MM.1S (cell line): Measurements from ENCODE around the gene FARP1.

Experiments used
- DNase-seq: peaks from one replicate; pipeline ENCODE4 v3.0.0-alpha.2; 2015
- H2AFZ ChIP-seq: fragments of 300-600 bp; sonication (generic); 2 replicates; pipeline ENCODE4 v1.6.0; 2016; ENCODE audit warnings: antibody characterized with exemption, low read length
- H3F3A ChIP-seq: fragments of 300-600 bp; sonication (generic); 2 replicates; pipeline ENCODE4 v1.6.1; 2016; ENCODE audit warnings: mild to moderate bottlenecking, antibody characterized with exemption, low read length, moderate library complexity, mixed read lengths; ENCODE audit not compliant: insufficient read depth
- H3K27ac ChIP-seq: fragments of 300-600 bp; sonication (generic); 2 replicates; pipeline ENCODE4 v1.5.1; 2016; ENCODE audit warnings: mild to moderate bottlenecking, low read length
- H3K27me3 ChIP-seq: fragments of 300-600 bp; sonication (generic); replicated peaks from 2 replicates; pipeline ENCODE4 v1.6.0; 2016; ENCODE audit warnings: low read length; ENCODE audit not compliant: insufficient read depth
- H3K36me3 ChIP-seq: fragments of 300-600 bp; sonication (generic); replicated peaks from 2 replicates; pipeline ENCODE4 v1.6.1; 2016; ENCODE audit warnings: mild to moderate bottlenecking, low read length, mixed read lengths; ENCODE audit not compliant: insufficient read depth
- H3K4me1 ChIP-seq: fragments of 300-600 bp; sonication (generic); 2 replicates; pipeline ENCODE4 v1.6.1; 2016; ENCODE audit warnings: low read length, mixed read lengths
- H3K4me2 ChIP-seq: fragments of 300-600 bp; sonication (generic); 2 replicates; pipeline ENCODE4 v1.6.0; 2016; ENCODE audit warnings: low read depth, low read length
- H3K4me3 ChIP-seq: fragments of 300-600 bp; sonication (generic); 2 replicates; pipeline ENCODE4 v1.5.1; 2016; ENCODE audit warnings: low read length, mixed read lengths
- H3K79me2 ChIP-seq: fragments of 300-600 bp; sonication (generic); 2 replicates; pipeline ENCODE4 v1.6.1; 2016; ENCODE audit warnings: mixed run types, low read length, mixed read lengths
- H3K9ac ChIP-seq: fragments of 300-600 bp; sonication (generic); 2 replicates; pipeline ENCODE4 v1.6.1; 2016; ENCODE audit warnings: low read length, mixed read lengths
- H3K9me2 ChIP-seq: fragments of 300-600 bp; sonication (generic); replicated peaks from 2 replicates; pipeline ENCODE4 v1.6.1; 2016; ENCODE audit warnings: mild to moderate bottlenecking, low read length, mixed read lengths; ENCODE audit not compliant: insufficient read depth
- H3K9me3 ChIP-seq: fragments of 300-600 bp; sonication (generic); replicated peaks from 2 replicates; pipeline ENCODE4 v1.6.1; 2016; ENCODE audit warnings: mild to moderate bottlenecking, low read length, mixed read lengths; ENCODE audit not compliant: insufficient read depth
- H4K20me1 ChIP-seq: fragments of 300-600 bp; sonication (generic); 2 replicates; pipeline ENCODE4 v1.6.1; 2016; ENCODE audit warnings: mild to moderate bottlenecking, low read length, moderate library complexity, mixed read lengths; ENCODE audit not compliant: insufficient read depth
- CTCF ChIP-seq: fragments of 300-600 bp; sonication (generic); IDR thresholded peaks from 2 replicates; pipeline ENCODE4 v1.5.1; 2016; ENCODE audit warnings: antibody characterized with exemption, low read length, mixed read lengths
- EZH2 ChIP-seq: fragments of 300-600 bp; sonication (generic); optimal IDR thresholded peaks from 2 replicates; pipeline ENCODE3; 2017; ENCODE audit warnings: low read depth, mild to moderate bottlenecking, antibody characterized with exemption, low read length, mixed read lengths
- EZH2phosphoT487 ChIP-seq: fragments of 300-600 bp; sonication (generic); IDR thresholded peaks from 2 replicates; pipeline ENCODE4 v1.6.1; 2018; ENCODE audit warnings: antibody characterized with exemption, low read length

Gene FARP1

GRCh38 chr13:98214008-98214643, 71.2 kb downstream of the FARP1 start:
- H3K27ac ChIP-seq = no peak overlapping the region
- H3K4me1 ChIP-seq = no peaks in the 10 kb centered on the region
- no peaks in the 10 kb centered on the region for H4K20me1 ChIP-seq
- no peaks in the 10 kb centered on the region for H3F3A ChIP-seq
- no peak for DNase-seq
- TF ChIP-seq CTCF = no peak
- no peak for TF ChIP-seq EZH2
- TF ChIP-seq EZH2phosphoT487 = no peak
- no peaks in the 10 kb centered on the region for H3K9me3 ChIP-seq
- no peaks in the 10 kb centered on the region for H3K36me3 ChIP-seq
- H3K4me3 ChIP-seq = no peak overlapping the region
- H3K9me2 ChIP-seq = no peaks in the 10 kb centered on the region
- no peaks in the 10 kb centered on the region for H3K79me2 ChIP-seq
- no peaks in the 10 kb centered on the region for H3K27me3 ChIP-seq
- H3K9ac ChIP-seq = no peak overlapping the region
- no peak overlapping the region for H2AFZ ChIP-seq
- no peak overlapping the region for H3K4me2 ChIP-seq

DNA sequence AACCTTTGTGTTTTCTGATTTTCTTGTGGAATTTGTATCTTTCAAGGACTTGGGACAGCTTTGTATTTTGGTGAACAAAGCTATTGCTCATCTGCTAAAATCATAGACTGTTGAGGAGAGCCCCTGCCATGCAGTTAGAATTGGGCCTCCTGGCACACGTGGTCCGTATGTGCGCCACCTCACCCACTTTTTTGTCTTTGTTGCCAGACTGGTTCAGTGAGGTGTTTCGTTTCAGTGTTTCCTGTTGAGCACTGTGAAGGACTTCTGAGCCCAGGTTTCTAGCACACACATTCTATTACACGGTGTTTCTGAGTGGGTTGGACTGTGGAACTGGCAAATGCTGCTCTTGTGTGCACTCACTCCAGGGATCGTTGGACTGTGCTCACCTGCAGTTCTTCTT, 71.8 kb downstream of the FARP1 start:
- H3K4me1 ChIP-seq = no peaks in the 10 kb centered on the region
- H3K4me2 ChIP-seq = no peak overlapping the region

DNA sequence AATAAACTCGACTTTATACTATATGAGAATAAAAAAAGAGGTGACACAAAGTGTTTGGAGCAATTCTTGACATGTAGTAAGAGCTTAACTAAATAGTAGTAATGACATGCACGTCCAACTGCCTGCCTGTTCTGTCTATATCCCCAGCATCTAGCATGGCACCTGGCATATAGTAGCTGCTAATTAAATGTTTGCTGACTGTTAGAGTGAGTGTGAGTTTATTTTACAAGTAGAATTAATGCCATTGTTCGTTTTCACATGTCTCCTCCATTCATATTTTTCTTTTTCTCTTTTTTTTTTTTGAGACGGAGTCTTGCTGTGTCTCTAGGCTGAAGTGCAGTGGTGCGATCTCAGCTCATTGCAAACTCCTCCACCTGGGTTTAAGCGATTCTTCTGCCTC, 72.6 kb downstream of the FARP1 start:
- no peak for TF ChIP-seq EZH2
- TF ChIP-seq CTCF = no peak
- TF ChIP-seq EZH2phosphoT487 = no peak
- H3K27ac ChIP-seq = no peak overlapping the region
- H3F3A ChIP-seq = no peaks in the 10 kb centered on the region
- H3K9me3 ChIP-seq = no peaks in the 10 kb centered on the region
- no peak overlapping the region for H3K4me3 ChIP-seq
- H3K9me2 ChIP-seq = no peaks in the 10 kb centered on the region
- no peak overlapping the region for H2AFZ ChIP-seq
- no peak for DNase-seq
- no peak overlapping the region for H3K9ac ChIP-seq
- H3K27me3 ChIP-seq = no peaks in the 10 kb centered on the region
- H3K4me2 ChIP-seq = no peak overlapping the region
- no peaks in the 10 kb centered on the region for H3K79me2 ChIP-seq
- no peaks in the 10 kb centered on the region for H3K4me1 ChIP-seq
- H3K36me3 ChIP-seq = no peaks in the 10 kb centered on the region
- no peaks in the 10 kb centered on the region for H4K20me1 ChIP-seq

More for the DNA sequence above, 71.8 kb downstream of the FARP1 start:
- Histone ChIP-seq H3K27me3 (no peaks in the 10 kb centered on the region), H2AFZ (no peak overlapping the region), H3K79me2 (no peaks in the 10 kb centered on the region), H3K9me3 (no peaks in the 10 kb centered on the region), H3K9me2 (no peaks in the 10 kb centered on the region), H3K36me3 (no peaks in the 10 kb centered on the region), H3K27ac (no peak overlapping the region), H3K9ac (no peak overlapping the region), H3F3A (no peaks in the 10 kb centered on the region), H4K20me1 (no peaks in the 10 kb centered on the region), H3K4me3 (no peak overlapping the region)
- DNase-seq = no peak
- no peak for TF ChIP-seq CTCF
- TF ChIP-seq EZH2phosphoT487 = no peak
- TF ChIP-seq EZH2 = no peak
